ENCODE measurements around the gene PPP1R26. TPM values are rescaled to one million over a fixed set of nuclear protein-coding genes. Genes with fewer than 3 reads are reported as not detected.
"Not testable (repeated sequence)": the region's sequence is repeated elsewhere in the genome, so short reads cannot be mapped to it uniquely, and the experiment has no call there.

Gene PPP1R26
- polyA plus RNA-seq, 4 donors = 26.4 to 31.7 (median 29.9) TPM

GRCh38 chr9:135519179-135519971 is 39.8 kb downstream of the PPP1R26 start:
- DNase-seq (ENCODE audit: low read depth in 4 of 4, low spot score in 3 of 4) = no peak

GRCh38 chr9:135520916-135521607 is 41.5 kb downstream of the PPP1R26 start, which contains the start of gene LCN1:
LCN1 (plus strand) TSS chr9:135521440; CDS start chr9:135521498, 58 bp downstream.
- DNase-seq (ENCODE audit: low read depth in 4 of 4, low spot score in 3 of 4) = no peak

- no peak for DNase-seq (ENCODE audit: low read depth in 4 of 4, low spot score in 3 of 4)
Measured at GRCh38 chr9:135521608-135522095, 42.1 kb downstream of the PPP1R26 start.

DNA sequence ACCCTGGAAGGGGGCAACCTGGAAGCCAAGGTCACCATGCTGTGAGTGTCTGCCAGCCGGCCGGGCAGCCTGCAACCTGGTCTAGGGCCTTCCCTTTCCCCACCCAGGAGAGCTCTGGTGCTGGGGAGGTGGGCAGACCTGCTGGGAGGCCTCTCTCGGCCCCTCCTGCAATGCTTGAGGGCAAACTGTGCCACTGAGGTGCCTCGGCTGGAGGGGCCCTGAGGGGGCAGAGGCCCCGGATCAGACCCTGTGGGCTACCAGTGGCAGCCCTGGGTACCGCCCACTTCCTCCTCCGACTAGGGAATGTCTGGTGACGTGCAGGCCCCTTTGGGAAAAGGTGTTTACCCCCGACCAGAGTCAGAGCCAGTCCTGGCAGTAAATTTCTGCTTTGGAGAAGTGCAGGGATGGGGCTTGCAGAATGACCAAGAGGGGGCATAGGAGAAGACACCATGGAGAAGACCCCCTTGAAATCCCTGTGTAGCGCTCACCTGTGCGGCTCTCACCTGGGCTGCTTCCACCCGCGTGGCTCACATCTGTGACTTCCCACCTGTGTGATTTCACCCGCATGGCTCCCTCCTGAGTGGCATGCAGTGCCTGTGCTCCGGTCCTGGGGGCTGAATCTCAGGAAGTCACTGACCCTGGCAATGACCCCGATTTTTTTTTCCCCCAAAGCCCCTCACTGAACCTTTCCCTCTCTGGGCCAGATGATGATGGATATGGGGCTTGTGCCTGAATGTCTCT is 42.7 kb downstream of the PPP1R26 start:
- no peak for DNase-seq (ENCODE audit: low read depth in 4 of 4, low spot score in 3 of 4)

- DNase-seq (ENCODE audit: low read depth in 4 of 4, low spot score in 3 of 4) = no peak
Measured at GRCh38 chr9:135522931-135523330, 43.3 kb downstream of the PPP1R26 start.

DNA sequence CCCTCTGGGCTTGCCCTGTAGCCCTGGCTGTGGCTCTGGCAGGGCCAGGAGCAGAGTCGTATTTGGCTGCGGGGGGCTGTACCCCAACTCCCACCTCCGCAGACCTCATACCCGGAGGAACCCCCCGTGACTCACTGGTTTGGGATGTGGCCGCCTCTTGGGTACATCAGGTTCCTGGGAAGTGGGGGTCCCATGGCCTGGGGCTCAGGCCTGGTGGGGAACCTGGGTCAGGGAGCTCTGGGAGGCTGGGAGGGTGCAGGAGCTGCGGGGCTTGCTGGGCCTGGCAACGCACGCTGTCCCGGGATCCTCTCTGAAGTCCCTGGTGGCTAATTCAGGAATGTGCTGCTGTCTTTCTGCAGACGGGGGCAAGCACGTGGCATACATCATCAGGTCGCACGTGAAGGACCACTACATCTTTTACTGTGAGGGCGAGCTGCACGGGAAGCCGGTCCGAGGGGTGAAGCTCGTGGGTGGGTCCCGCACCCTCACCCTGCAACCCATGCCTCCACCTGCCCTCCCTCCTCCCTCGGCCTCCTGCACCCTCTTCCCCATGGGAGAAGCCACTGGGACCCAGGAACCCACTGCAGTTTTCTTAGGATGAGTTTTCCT is 44.0 kb downstream of the PPP1R26 start:
- DNase-seq (ENCODE audit: low read depth in 4 of 4, low spot score in 3 of 4) = no peak

DNA sequence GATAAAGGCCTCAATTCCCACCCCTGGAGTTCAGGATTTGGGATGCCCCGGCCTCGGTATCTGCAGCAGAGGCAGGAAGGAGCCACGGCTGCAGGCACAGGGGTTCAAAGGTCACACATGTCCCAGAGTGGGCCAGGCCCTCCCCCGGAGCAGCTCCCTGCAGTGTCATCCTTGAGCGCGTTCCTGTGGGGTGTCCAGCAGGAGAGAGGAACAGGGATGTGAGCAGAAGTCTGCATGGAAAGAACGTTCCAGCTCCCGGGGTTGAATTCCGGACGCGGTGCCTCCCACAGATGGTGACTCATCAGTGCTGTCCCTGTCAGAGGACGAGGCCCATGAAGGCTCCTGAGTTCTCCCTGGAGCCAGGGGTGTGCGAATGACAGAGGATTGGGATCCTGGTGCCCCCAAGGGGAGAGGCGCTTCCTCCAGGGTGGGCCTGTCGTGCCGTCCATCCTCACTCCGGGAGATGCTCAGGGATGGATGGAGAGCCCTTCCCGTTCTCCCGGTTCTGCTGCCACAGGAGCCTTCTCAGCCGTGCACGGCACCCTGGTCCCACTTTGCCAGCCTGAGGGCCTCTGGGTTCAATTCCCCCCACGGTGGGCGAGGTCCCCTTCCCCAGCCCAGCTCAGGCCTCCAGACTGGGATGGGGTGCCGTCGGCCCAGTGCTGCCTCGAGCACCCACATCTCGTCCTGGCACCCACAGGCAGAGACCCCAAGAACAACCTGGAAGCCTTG is 44.7 kb downstream of the PPP1R26 start:
- no peak for DNase-seq (ENCODE audit: low read depth in 4 of 4, low spot score in 3 of 4)

DNA sequence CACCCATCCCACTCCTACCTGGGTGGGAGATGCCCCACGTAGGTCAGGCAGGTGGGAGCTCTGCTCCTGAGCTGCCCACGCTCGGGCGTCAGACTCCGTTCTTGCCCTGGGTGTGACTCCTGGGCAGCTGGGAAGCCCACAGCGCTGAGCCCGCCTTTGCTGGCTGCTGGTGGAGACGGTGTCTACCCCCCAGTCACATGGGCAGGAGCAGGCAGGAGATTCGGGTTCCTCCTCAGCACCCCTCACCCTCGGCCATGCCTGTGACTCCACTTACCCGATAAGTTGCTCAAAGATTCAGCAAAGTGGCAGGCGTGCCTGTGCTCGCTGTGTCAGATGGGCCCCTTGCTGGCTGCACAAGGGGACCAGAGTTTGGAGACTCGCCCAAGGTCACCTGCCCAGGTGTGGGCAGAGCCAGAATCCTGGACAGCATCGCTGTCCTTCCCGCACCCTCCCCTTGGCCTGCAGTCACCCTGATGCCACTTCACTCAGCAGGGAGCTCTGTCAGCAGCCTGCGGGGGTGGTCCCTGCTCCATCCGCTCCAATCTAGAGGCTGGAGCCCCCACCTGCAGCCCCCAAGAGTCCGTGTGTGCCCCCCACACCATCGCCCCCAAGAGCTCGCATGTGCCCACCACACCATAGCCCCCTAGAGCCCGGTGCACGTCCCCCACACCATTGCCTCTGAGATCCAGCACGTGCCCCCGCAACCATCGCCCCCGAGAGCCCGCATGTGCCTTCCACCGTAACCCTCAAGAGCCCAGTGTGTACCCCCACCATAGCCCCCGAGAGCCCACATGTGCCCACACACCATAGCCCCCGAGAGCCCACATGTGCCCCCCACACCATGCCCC is 45.9 kb downstream of the PPP1R26 start:
- no peak for DNase-seq (ENCODE audit: low read depth in 4 of 4, low spot score in 3 of 4)

DNA sequence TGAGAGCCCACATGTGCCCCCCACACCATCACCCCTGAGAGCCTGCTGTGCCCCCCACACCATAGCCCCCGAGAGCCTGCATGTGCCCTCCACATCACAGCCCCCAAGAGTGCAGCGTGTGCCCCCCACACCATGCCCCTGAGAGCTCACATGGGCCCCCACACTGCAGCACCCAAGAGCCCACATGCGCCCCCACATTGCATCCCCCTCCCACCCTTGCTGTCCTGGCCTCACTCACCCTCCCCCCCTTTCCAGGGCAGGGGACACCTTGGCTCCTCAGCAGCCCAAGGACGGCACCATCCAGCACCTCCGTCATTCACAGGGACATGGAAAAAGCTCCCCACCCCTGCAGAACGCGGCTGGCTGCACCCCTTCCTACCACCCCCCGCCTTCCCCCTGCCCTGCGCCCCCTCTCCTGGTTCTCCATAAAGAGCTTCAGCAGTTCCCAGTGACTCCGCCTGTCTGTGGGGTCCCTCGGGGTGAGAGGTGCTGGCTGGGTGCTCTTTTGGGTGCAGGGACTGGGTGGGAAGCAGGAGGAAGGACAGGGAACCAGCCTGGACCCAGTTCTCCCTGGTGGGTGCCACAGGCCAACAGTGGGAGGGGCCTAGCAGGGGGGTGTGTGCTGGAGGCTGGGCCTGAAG is 46.6 kb downstream of the PPP1R26 start:
- DNase-seq (ENCODE audit: low read depth in 4 of 4, low spot score in 3 of 4) = no peak

- no peak for DNase-seq (ENCODE audit: low read depth in 4 of 4, low spot score in 3 of 4)
Measured at GRCh38 chr9:135526730-135527571, 47.4 kb downstream of the PPP1R26 start.

GRCh38 chr9:135528842-135529435 is 49.4 kb downstream of the PPP1R26 start:
- not testable (repeated sequence) for DNase-seq (ENCODE audit: low read depth in 4 of 4, low spot score in 3 of 4)

DNA sequence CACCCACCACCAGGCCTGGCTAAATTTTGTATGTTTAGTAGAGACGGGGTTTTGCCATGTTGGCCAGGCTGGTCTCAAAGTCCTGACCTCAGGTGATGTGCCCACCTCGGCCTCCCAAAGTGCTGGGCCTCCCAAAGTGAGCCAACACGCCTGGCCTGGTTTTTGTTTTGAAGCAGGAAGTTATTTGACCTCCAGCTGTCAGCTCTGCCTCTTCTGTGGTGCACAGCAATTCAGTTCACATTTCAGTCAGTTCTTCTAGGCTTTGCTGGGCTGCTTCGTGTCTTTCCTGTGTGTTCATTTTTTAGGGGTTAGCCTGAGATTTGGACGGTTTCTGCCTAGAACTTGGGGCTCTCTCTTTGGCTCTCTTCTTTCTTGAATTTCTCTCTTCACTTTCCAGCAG is 50.6 kb downstream of the PPP1R26 start:
- no peak for DNase-seq (ENCODE audit: low read depth in 4 of 4, low spot score in 3 of 4)

DNA sequence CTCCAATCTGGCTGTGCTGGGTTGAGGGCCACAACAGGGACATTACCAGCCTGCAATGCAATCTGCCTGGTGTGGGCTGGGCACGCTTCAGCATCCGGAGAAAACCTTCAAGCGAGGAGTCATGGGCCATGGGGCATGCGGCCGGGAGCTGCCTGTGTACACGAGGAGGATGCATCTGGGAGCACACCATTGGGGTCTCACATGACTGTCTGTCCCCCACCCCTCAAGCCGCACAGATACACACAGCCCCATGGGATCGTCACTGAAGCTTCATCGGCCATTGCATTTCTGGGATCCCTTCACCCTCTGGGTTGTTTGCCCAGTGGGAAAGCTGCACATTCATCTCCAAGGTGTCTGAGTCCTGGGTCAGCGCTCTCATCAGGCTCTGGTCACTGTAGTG is 51.5 kb downstream of the PPP1R26 start:
- no peak for DNase-seq (ENCODE audit: low read depth in 4 of 4, low spot score in 3 of 4)

GRCh38 chr9:135533113-135533512 is 53.5 kb downstream of the PPP1R26 start:
- no peak for DNase-seq (ENCODE audit: low read depth in 4 of 4, low spot score in 3 of 4)

DNA sequence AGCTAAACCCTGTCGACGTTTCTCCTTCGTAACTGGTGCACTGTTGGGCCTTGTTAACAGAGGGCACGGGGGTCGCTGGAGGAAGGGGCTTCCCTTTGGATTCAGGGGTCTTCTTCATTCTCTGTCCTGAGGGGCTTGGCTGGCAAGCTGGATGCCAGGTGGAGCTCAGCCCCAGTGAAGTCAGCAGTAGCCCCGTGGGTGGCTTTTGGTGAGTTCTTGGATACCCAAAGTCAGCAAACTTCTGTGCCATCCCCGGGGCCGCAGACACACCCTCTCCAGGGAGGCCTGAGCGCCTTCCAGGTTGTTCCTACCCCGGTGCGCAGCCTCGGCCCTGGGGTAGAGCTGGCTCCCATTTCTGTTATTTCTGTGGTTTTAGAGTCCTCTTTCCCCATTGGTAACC is 54.1 kb downstream of the PPP1R26 start:
- no peak for DNase-seq (ENCODE audit: low read depth in 4 of 4, low spot score in 3 of 4)

DNA sequence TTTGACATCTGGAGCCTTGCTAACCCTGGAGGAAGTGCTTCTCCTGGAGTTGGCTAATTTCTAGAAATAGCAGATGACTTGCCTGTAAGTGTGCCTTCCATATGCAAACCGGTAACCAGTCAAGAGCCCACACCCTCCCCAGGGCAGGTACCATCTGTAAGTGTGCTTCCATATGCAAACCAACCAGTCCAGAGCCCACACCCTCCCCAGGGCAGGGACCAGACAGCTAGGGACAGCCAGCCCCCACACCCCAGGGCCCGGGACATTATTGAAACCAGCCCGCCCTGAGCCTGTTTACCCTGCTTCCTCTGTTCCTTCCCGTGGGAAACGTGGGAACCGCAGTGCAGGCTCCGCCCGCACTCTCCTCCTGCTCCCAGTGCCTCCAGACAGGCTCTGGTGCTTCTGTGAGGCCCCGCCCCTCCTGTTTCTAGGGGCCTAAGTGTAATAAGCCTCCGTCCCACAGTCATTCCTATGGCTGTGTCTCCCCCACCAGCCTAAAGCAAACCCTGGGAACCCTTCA is 54.7 kb downstream of the PPP1R26 start:
- not testable (repeated sequence) for DNase-seq (ENCODE audit: low read depth in 4 of 4, low spot score in 3 of 4)

DNA sequence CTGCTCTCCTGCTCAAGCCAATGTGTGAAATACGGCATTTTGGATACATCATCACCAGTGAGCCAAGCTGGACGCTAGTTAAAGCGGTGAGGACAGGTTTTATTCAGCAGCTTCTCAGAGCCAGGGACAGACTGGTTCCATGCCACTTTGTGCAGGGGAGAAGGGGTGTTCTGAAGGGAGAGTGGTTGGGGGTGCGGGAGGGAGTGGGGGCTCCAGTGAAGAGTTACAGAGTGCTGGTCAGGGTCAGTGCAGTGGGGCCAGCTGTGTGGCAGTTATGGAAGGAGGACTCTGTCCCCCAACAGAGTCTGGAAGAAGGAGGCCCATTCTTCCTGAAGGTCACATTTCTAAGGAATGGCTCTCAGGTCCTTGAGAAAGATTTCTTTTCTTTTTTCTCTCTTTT is 55.2 kb downstream of the PPP1R26 start:
- DNase-seq (ENCODE audit: low read depth in 4 of 4, low spot score in 3 of 4) = not testable (repeated sequence)
